Measurements from ENCODE around the gene PDSS2.
"Not testable (repeated sequence)": the region's sequence is repeated elsewhere in the genome, so short reads cannot be mapped to it uniquely, and the experiment has no call there.

Gene PDSS2

DNA sequence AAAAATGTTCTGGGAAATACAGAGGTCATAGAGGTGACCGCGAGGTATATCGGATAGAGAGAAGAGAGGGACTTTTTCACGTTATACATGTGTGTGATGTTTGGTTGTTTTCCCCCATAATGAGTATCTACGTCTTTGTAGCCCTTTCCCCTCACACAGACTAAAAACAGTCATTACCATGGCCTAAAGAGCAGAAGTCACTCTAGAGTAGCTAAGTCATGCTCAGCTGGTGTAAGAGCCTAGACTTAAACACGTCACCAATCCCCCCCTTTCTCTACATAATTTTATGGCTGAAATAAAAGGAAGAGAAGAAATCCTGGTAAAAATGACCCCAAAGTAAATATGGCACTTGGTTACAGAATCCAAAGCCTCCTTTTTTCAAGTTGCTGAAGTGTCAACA is 338.1 kb downstream of the PDSS2 start:
- Histone ChIP-seq H4K20me1 (ENCODE audit: insufficient read depth, low read length) (no peaks in the 10 kb centered on the region), H3K9me3 (ENCODE audit: low read length) (no peaks in the 10 kb centered on the region), H3K36me3 (ENCODE audit: insufficient read depth, low read length) (no peaks in the 10 kb centered on the region), H3K4me2 (ENCODE audit: low read length) (no peak overlapping the region; the same call in 1 of the 2 replicates), H3F3A (ENCODE audit: insufficient read depth, low read length) (peaks cover 13% of the 10 kb centered on the region), H3K9ac (ENCODE audit: low read length) (no peak overlapping the region), H2AFZ (ENCODE audit: low read length) (peak overlapping the region; percentile 32; the same call in 1 of the 2 replicates), H3K27me3 (ENCODE audit: insufficient read depth, low read length) (no peaks in the 10 kb centered on the region), H3K4me1 (ENCODE audit: insufficient read depth, low read length, severe bottlenecking) (peaks cover 76% of the 10 kb centered on the region), H3K27ac (ENCODE audit: low read depth, low read length, poor library complexity, severe bottlenecking) (peak overlapping the region; percentile 85), H3K4me3 (ENCODE audit: low read depth, low read length, poor library complexity, severe bottlenecking) (no peak overlapping the region), H3K79me2 (ENCODE audit: insufficient read depth, low read length) (no peaks in the 10 kb centered on the region), H3K9me2 (ENCODE audit: low read depth, low read length) (no peaks in the 10 kb centered on the region)
- no peak for TF ChIP-seq EZH2 (IDR thresholded peaks at IDR 0.05; ENCODE audit: borderline replicate concordance, low read length)
- TF ChIP-seq CTCF (IDR thresholded peaks at IDR 0.05; ENCODE audit: low read length), result no peak

DNA sequence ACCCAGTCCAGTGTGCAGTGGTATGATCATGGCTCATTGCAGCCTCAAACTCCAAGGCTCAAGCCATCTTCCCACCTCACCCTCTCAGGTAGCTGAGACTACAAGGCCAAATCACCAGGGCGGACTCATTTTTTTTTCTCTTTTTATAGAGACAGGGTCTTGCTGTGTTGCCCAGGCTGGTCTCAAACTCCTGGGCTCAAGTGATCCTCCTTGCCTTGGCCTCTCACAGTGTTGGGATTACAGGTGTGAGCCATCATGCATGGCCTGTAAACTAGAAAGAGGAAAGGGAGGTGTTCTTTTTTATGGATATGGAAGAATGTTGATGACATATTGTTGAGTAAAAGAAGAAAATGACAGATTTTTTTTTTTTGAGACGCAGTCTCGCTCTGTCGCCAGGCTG is 339.0 kb downstream of the PDSS2 start:
- Histone ChIP-seq H3K79me2 (ENCODE audit: insufficient read depth, low read length) (no peaks in the 10 kb centered on the region), H3K4me2 (ENCODE audit: low read length) (no peak overlapping the region), H3K27ac (ENCODE audit: low read depth, low read length, poor library complexity, severe bottlenecking) (peak overlapping the region; percentile 97), H3K9ac (ENCODE audit: low read length) (no peak overlapping the region), H3K9me3 (ENCODE audit: low read length) (no peaks in the 10 kb centered on the region), H4K20me1 (ENCODE audit: insufficient read depth, low read length) (no peaks in the 10 kb centered on the region), H3K36me3 (ENCODE audit: insufficient read depth, low read length) (no peaks in the 10 kb centered on the region), H2AFZ (ENCODE audit: low read length) (no peak overlapping the region), H3K27me3 (ENCODE audit: insufficient read depth, low read length) (no peaks in the 10 kb centered on the region), H3F3A (ENCODE audit: insufficient read depth, low read length) (peaks cover 13% of the 10 kb centered on the region), H3K4me1 (ENCODE audit: insufficient read depth, low read length, severe bottlenecking) (peaks cover 76% of the 10 kb centered on the region), H3K4me3 (ENCODE audit: low read depth, low read length, poor library complexity, severe bottlenecking) (no peak overlapping the region), H3K9me2 (ENCODE audit: low read depth, low read length) (no peaks in the 10 kb centered on the region)
- TF ChIP-seq CTCF (IDR thresholded peaks at IDR 0.05; ENCODE audit: low read length) (no peak), EZH2 (IDR thresholded peaks at IDR 0.05; ENCODE audit: borderline replicate concordance, low read length) (no peak)

GRCh38 chr6:107118976-107119375 is 340.4 kb downstream of the PDSS2 start:
- peak overlapping the region; percentile 30 for H3K4me3 ChIP-seq (ENCODE audit: low read depth, low read length, poor library complexity, severe bottlenecking)
- no peaks in the 10 kb centered on the region for H3K27me3 ChIP-seq (ENCODE audit: insufficient read depth, low read length)
- peak overlapping the region; percentile 93 for H3K4me2 ChIP-seq (ENCODE audit: low read length)
- peaks cover 13% of the 10 kb centered on the region for H3F3A ChIP-seq (ENCODE audit: insufficient read depth, low read length)
- no peaks in the 10 kb centered on the region for H4K20me1 ChIP-seq (ENCODE audit: insufficient read depth, low read length)
- H2AFZ ChIP-seq (ENCODE audit: low read length), result 0 out of 2 replicates have a peak overlapping the region, but pooled peaks have one; percentile 20
- H3K36me3 ChIP-seq (ENCODE audit: insufficient read depth, low read length), result no peaks in the 10 kb centered on the region
- no peaks in the 10 kb centered on the region for H3K79me2 ChIP-seq (ENCODE audit: insufficient read depth, low read length)
- no peaks in the 10 kb centered on the region for H3K9me3 ChIP-seq (ENCODE audit: low read length)
- peak overlapping the region; percentile 48 for H3K9ac ChIP-seq (ENCODE audit: low read length)
- peaks cover 63% of the 10 kb centered on the region for H3K4me1 ChIP-seq (ENCODE audit: insufficient read depth, low read length, severe bottlenecking)
- TF ChIP-seq EZH2 (IDR thresholded peaks at IDR 0.05; ENCODE audit: borderline replicate concordance, low read length), result no peak
- no peak for TF ChIP-seq CTCF (IDR thresholded peaks at IDR 0.05; ENCODE audit: low read length)
- H3K27ac ChIP-seq (ENCODE audit: low read depth, low read length, poor library complexity, severe bottlenecking), result peak overlapping the region; percentile 97
- no peaks in the 10 kb centered on the region for H3K9me2 ChIP-seq (ENCODE audit: low read depth, low read length)

DNA sequence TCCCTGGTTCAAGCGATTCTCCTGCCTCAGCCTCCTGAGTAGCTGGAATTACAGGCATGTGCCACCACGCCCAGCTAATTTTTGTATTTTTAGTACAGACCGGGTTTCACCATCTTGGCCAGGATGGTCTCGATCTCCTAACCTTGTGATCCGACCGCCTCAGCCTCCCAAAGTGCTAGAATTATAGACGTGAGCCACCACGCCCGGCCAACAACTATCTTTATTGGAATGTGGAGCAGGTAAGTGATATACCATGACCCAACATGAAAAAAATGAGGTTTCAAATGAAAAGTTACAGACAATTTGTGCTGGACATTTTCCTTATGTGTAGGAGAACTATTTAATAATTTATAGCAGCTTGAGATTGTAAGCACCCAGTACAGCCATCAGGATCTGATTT is 340.8 kb downstream of the PDSS2 start:
- not testable (repeated sequence) for H3K9me2 ChIP-seq (ENCODE audit: low read depth, low read length); H4K20me1 ChIP-seq (ENCODE audit: insufficient read depth, low read length); H3K9me3 ChIP-seq (ENCODE audit: low read length); H3K36me3 ChIP-seq (ENCODE audit: insufficient read depth, low read length); H3K27me3 ChIP-seq (ENCODE audit: insufficient read depth, low read length); H3K79me2 ChIP-seq (ENCODE audit: insufficient read depth, low read length)
- Histone ChIP-seq H3K9ac (ENCODE audit: low read length) (peak overlapping the region; percentile 48), H3K27ac (ENCODE audit: low read depth, low read length, poor library complexity, severe bottlenecking) (peak overlapping the region; percentile 97), H3K4me1 (ENCODE audit: insufficient read depth, low read length, severe bottlenecking) (peaks cover 68% of the 10 kb centered on the region), H3K4me3 (ENCODE audit: low read depth, low read length, poor library complexity, severe bottlenecking) (peak overlapping the region; percentile 30), H3F3A (ENCODE audit: insufficient read depth, low read length) (peaks cover 13% of the 10 kb centered on the region), H3K4me2 (ENCODE audit: low read length) (peak overlapping the region; percentile 93), H2AFZ (ENCODE audit: low read length) (0 out of 2 replicates have a peak overlapping the region, but pooled peaks have one; percentile 20)

All from OCI-LY1 (cell line).